Measurements from ENCODE around the gene EEPD1.

EEPD1 gene

GRCh38 chr7:36171503-36171902 is 18.4 kb downstream of the EEPD1 start:
- CTCF ChIA-PET: no interaction called here
- Histone ChIP-seq H3K4me1 (ENCODE audit: control insufficient read depth, insufficient read depth, low read length) (no peaks in the 10 kb centered on the region), H3K4me3 (ENCODE audit: low read depth, low read length) (no peak overlapping the region), H3K36me3 (ENCODE audit: control insufficient read depth in 2 of 2, insufficient read depth in 1 of 2, low read length in 2 of 2) (no peaks in the 10 kb centered on the region), H3K9me3 (ENCODE audit: control insufficient read depth, insufficient read depth, low read depth, low read length) (no peaks in the 10 kb centered on the region), H3K27ac (ENCODE audit: extremely low read depth, low read depth, low read length) (no peak overlapping the region)
- POLR2A ChIA-PET: no interaction called here
- no peak for TF ChIP-seq ZNF654 (tag by site-specific recombination; IDR thresholded peaks at IDR 0.05; ENCODE audit: low read depth)
- TF ChIP-seq ZNF26 (tag by site-specific recombination; IDR thresholded peaks at IDR 0.05): no peak
- no peak for TF ChIP-seq ZFP3 (tag by site-specific recombination; IDR thresholded peaks at IDR 0.05; ENCODE audit: low read depth)
- TF ChIP-seq ZNF488 (tag by site-specific recombination; IDR thresholded peaks at IDR 0.05): no peak
- no peak for TF ChIP-seq ZNF19 (tag by site-specific recombination; IDR thresholded peaks at IDR 0.05; ENCODE audit: low read depth)
- no peak for TF ChIP-seq OSR2 (tag by site-specific recombination; IDR thresholded peaks at IDR 0.05)
- no peak for TF ChIP-seq AEBP2 (tag by site-specific recombination; IDR thresholded peaks at IDR 0.05; ENCODE audit: borderline replicate concordance)
- TF ChIP-seq KLF17 (tag by site-specific recombination; IDR thresholded peaks at IDR 0.05): no peak
- no peak for TF ChIP-seq GLIS2 (tag by site-specific recombination; IDR thresholded peaks at IDR 0.05)
- TF ChIP-seq ZNF184 (tag by site-specific recombination; IDR thresholded peaks at IDR 0.05): no peak
- TF ChIP-seq ZSCAN30 (tag by site-specific recombination; IDR thresholded peaks at IDR 0.05): no peak
- TF ChIP-seq SP3 (tag by site-specific recombination; IDR thresholded peaks at IDR 0.05): no peak
- TF ChIP-seq ZNF341 (tag by site-specific recombination; IDR thresholded peaks at IDR 0.05; ENCODE audit: low read depth): no peak
- no peak for TF ChIP-seq ZNF24 (tag by site-specific recombination; IDR thresholded peaks at IDR 0.05)
- TF ChIP-seq ZFP37 (tag by site-specific recombination; IDR thresholded peaks at IDR 0.05): no peak
- no peak for TF ChIP-seq ZNF514 (tag by site-specific recombination; IDR thresholded peaks at IDR 0.05)

GRCh38 chr7:36175886-36176285 is 22.8 kb downstream of the EEPD1 start:
- Histone ChIP-seq H3K36me3 (ENCODE audit: control insufficient read depth in 2 of 2, insufficient read depth in 1 of 2, low read length in 2 of 2) (no peaks in the 10 kb centered on the region), H3K4me1 (ENCODE audit: control insufficient read depth, insufficient read depth, low read length) (no peaks in the 10 kb centered on the region), H3K4me3 (ENCODE audit: low read depth, low read length) (no peak overlapping the region), H3K9me3 (ENCODE audit: control insufficient read depth, insufficient read depth, low read depth, low read length) (no peaks in the 10 kb centered on the region), H3K27ac (ENCODE audit: extremely low read depth, low read depth, low read length) (no peak overlapping the region)
- ChIA-PET POLR2A (no interaction called here), CTCF (no interaction called here)
- no peak for TF ChIP-seq ATF2 (tag by site-specific recombination; IDR thresholded peaks at IDR 0.05; ENCODE audit: low read depth)
- no peak for TF ChIP-seq MZF1 (tag by site-specific recombination; IDR thresholded peaks at IDR 0.05; ENCODE audit: borderline replicate concordance)
- TF ChIP-seq WT1 (tag by site-specific recombination; IDR thresholded peaks at IDR 0.05): no peak
- no peak for TF ChIP-seq MYNN (tag by site-specific recombination; IDR thresholded peaks at IDR 0.05; ENCODE audit: borderline replicate concordance)
- no peak for TF ChIP-seq ZNF133 (tag by site-specific recombination; IDR thresholded peaks at IDR 0.05)
- no peak for TF ChIP-seq PRDM4 (tag by site-specific recombination; IDR thresholded peaks at IDR 0.05)
- TF ChIP-seq ZNF16 (tag by site-specific recombination; IDR thresholded peaks at IDR 0.05; ENCODE audit: low read depth): no peak
- TF ChIP-seq ZNF785 (tag by site-specific recombination; IDR thresholded peaks at IDR 0.05): no peak
- TF ChIP-seq ZSCAN18 (tag by site-specific recombination; IDR thresholded peaks at IDR 0.05): no peak
- no peak for TF ChIP-seq RBAK (tag by site-specific recombination; IDR thresholded peaks at IDR 0.05)
- TF ChIP-seq KLF1 (tag by site-specific recombination; IDR thresholded peaks at IDR 0.05): no peak
- TF ChIP-seq ZNF19 (tag by site-specific recombination; IDR thresholded peaks at IDR 0.05; ENCODE audit: low read depth): no peak
